ENCODE results near the gene PTPA.
"Not testable (repeated sequence)": the region's sequence is repeated elsewhere in the genome, so short reads cannot be mapped to it uniquely, and the experiment has no call there.

The PTPA gene

GRCh38 chr9:129185991-129186390 lies 74.8 kb downstream of the PTPA start:
- DNase-seq (ENCODE audit: extremely low spot score, insufficient read length, low read depth) (no peak), FAIRE-seq (no peak)

- no peak for FAIRE-seq
- DNase-seq (ENCODE audit: extremely low spot score, insufficient read length, low read depth) = no peak
Measured at GRCh38 chr9:129187042-129187441, 75.8 kb downstream of the PTPA start.

- not testable (repeated sequence) for FAIRE-seq; DNase-seq (ENCODE audit: extremely low spot score, insufficient read length, low read depth)
Measured at GRCh38 chr9:129189971-129190370, 78.8 kb downstream of the PTPA start.

GRCh38 chr9:129191234-129191633 lies 80.0 kb downstream of the PTPA start:
- no peak for DNase-seq (ENCODE audit: extremely low spot score, insufficient read length, low read depth)
- FAIRE-seq = no peak

GRCh38 chr9:129193655-129194054 lies 82.4 kb downstream of the PTPA start:
- DNase-seq (ENCODE audit: extremely low spot score, insufficient read length, low read depth) = no peak
- FAIRE-seq = no peak

- DNase-seq (ENCODE audit: extremely low spot score, insufficient read length, low read depth) = no peak
- no peak for FAIRE-seq
Measured at GRCh38 chr9:129194221-129194620, 83.0 kb downstream of the PTPA start.

- no peak for FAIRE-seq
- no peak for DNase-seq (ENCODE audit: extremely low spot score, insufficient read length, low read depth)
Measured at GRCh38 chr9:129195606-129196005, 84.4 kb downstream of the PTPA start.

GRCh38 chr9:129197045-129197444 lies 85.8 kb downstream of the PTPA start:
- not testable (repeated sequence) for FAIRE-seq; DNase-seq (ENCODE audit: extremely low spot score, insufficient read length, low read depth)

- no peak for DNase-seq (ENCODE audit: extremely low spot score, insufficient read length, low read depth)
- no peak for FAIRE-seq
Measured at GRCh38 chr9:129197978-129198318, 86.7 kb downstream of the PTPA start.
